ENCODE measurements around the gene ACAA1. TPM values are rescaled to one million over a fixed set of nuclear protein-coding genes. Genes with fewer than 3 reads are reported as not detected.

The ACAA1 gene
- total RNA-seq, 5 donors from 2014 or later (not counting 1 experiment from before 2014, with no cell fraction given), result 70.7 to 97.1 (median 90.8) TPM

DNA sequence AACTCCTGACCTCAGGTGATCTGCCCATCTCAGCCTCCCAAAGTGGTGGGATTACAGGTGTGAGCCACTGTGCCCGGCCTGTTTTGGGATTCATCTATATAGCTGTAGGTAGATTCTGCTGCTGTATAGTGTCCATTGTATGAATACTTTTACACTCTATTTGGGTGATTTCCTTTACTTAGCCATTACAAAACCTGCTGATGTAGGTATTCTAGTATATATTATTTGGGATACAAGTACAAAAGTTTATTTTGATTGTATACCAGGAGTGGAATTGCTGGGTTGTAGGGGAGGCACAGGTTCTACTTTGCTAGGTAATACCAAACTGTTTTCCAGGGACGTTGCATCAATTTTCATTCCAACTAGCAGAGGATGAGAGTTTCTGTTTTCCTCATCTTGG lies 18.9 kb upstream of the ACAA1 start:
- DNase-seq (no peak), ATAC-seq (replicated peaks in 1 of 4) (no peak)
- POLR2A ChIA-PET, result interaction anchor here in 1 of 2 donors (0.7 kb wide), 1 partner anchor 64 kb away, joined by 3 read pairs; no protein-coding TSS in a partner anchor
- peaks cover 12 to 27% (median 17%) of the 10 kb centered on the region in 3 donors for H3K4me1 Mint-ChIP-seq
- H3K27ac Mint-ChIP-seq, result no peak overlapping the region
- no CpG with 5 or more reads among the region's 2 CpGs for WGBS (ENCODE audit: insufficient coverage)
- CTCF ChIA-PET, result no interaction called here
- H3K36me3 ChIP-seq (ENCODE audit: control insufficient read depth in 2 of 2, extremely low read depth in 1 of 2, insufficient read depth in 1 of 2, low read length in 1 of 2), result no peaks in the 10 kb centered on the region
- H3K27me3 Mint-ChIP-seq, result no peaks in the 10 kb centered on the region
- H3K9me3 Mint-ChIP-seq, result no peaks in the 10 kb centered on the region
- no peak overlapping the region for H3K4me3 ChIP-seq (ENCODE audit: control insufficient read depth in 1 of 2, extremely low read depth in 1 of 2, low read length in 1 of 2)
- H3K27ac ChIP-seq (ENCODE audit: low read length), result no peak overlapping the region
- no peaks in the 10 kb centered on the region for H3K27me3 ChIP-seq (replicated peaks in 1 of 2; ENCODE audit: control insufficient read depth in 2 of 2, extremely low read depth in 1 of 2, insufficient read depth in 2 of 2, low read length in 1 of 2)
- no peaks in the 10 kb centered on the region for H3K9me3 ChIP-seq
- no peaks in the 10 kb centered on the region for H3K36me3 Mint-ChIP-seq
- peaks cover 0 to 19% of the 10 kb centered on the region in 2 experiments for H3K4me1 ChIP-seq (ENCODE audit: control insufficient read depth in 1 of 2, extremely low read depth in 1 of 2, insufficient read depth in 2 of 2, low read length in 2 of 2)
- no peak overlapping the region for H3K4me3 Mint-ChIP-seq

DNA sequence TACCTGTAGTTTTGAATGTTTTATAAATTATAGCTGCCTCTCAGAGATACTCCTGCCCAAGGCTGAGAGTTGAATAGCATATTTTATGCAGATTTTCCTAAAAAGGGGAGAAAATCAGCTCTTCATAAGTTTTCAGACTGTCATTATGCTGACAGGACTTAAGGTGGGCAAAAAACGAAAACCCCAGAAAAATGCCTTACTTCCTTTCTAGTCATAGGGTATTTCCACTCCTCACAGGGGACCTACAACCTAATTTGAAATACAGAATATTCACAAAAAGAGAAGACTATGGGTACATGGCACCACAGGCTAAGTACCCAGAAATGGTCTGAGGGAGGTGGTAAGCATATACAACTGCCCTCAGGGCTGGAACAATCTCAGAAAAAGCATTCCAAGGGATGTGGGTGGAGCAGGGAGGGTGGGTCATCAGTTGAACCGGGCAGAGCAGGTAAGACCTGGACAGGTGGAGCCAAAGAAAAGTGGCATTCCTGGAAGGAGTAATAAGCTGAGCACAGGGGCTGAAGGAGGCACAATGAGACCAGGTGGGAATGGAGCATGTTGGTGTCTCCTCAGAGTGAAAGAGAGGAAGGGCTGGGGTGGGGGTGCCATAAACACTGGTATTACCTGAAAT lies 17.8 kb upstream of the ACAA1 start:
- peaks cover 0 to 19% of the 10 kb centered on the region in 2 experiments for H3K4me1 ChIP-seq (ENCODE audit: control insufficient read depth in 1 of 2, extremely low read depth in 1 of 2, insufficient read depth in 2 of 2, low read length in 2 of 2)
- POLR2A ChIA-PET, result interaction anchor here (0.7 to 1.0 kb wide), 3 partner anchors 10 to 1195 kb away, joined by 3 read pairs; no protein-coding TSS in a partner anchor
- Mint-ChIP-seq H3K4me1 (peaks cover 15 to 31% (median 21%) of the 10 kb centered on the region in 3 donors), H3K36me3 (no peaks in the 10 kb centered on the region), H3K4me3 (no peak overlapping the region), H3K9me3 (no peaks in the 10 kb centered on the region), H3K27ac (no peak overlapping the region), H3K27me3 (no peaks in the 10 kb centered on the region)
- DNase-seq, result no peak
- H3K4me3 ChIP-seq (ENCODE audit: control insufficient read depth in 1 of 2, extremely low read depth in 1 of 2, low read length in 1 of 2), result no peak overlapping the region
- CTCF ChIA-PET, result no interaction called here
- 88% methylated on average over 1 of the region's 2 CpGs for WGBS (ENCODE audit: insufficient coverage)
- H3K9me3 ChIP-seq, result no peaks in the 10 kb centered on the region
- H3K27me3 ChIP-seq (replicated peaks in 1 of 2; ENCODE audit: control insufficient read depth in 2 of 2, extremely low read depth in 1 of 2, insufficient read depth in 2 of 2, low read length in 1 of 2), result no peaks in the 10 kb centered on the region
- ATAC-seq (replicated peaks in 1 of 4), result no peak
- H3K36me3 ChIP-seq (ENCODE audit: control insufficient read depth in 2 of 2, extremely low read depth in 1 of 2, insufficient read depth in 1 of 2, low read length in 1 of 2), result no peaks in the 10 kb centered on the region
- H3K27ac ChIP-seq (ENCODE audit: low read length), result no peak overlapping the region

DNA sequence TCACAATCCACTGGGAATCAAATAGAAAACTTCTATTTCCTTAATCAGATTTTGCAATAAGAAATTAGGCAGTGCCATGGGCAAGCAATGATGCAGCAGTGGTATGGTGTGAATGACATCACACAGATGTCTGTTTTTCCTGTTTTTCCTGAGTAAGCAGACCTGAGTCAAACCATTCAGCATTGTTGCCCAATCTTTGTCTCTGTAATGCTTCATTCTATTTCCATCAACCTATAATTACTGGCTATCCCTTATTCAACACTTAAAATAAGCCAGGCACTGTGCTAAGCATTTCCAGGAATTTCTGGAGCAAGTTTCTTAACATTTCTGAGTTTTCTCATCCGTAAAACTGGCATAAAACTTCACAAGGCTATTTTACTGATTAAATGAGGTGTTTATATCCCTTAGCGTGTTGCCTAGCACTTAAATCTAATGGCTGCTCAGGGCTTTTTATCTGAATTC lies 17.1 kb upstream of the ACAA1 start:
- ATAC-seq (replicated peaks in 1 of 4), result no peak
- H3K4me3 Mint-ChIP-seq, result no peak overlapping the region

DNA sequence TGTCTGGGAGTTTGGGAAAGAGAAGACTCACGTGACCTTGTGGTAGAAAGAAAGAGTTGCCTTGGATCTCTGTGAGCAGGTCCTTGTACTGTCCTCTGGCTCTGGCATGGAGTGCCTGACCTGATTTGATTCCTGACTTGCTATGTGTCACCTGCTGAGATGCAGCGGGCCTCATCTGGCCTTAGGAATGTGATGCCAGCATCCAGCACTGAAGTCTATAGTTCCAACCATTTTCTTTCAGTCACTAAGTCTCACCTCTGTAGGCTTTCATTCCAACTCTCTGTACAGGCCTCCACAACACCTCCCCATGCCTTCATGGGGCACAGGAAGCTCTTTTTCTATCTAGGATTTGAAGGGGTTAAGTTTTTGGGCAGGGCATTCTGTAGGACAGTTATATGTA lies 16.3 kb upstream of the ACAA1 start:
- DNase-seq, result no peak
- Histone ChIP-seq H3K4me1 (ENCODE audit: control insufficient read depth in 1 of 2, extremely low read depth in 1 of 2, insufficient read depth in 2 of 2, low read length in 2 of 2) (peaks cover 0 to 19% of the 10 kb centered on the region in 2 experiments), H3K4me3 (ENCODE audit: control insufficient read depth in 1 of 2, extremely low read depth in 1 of 2, low read length in 1 of 2) (no peak overlapping the region), H3K27ac (ENCODE audit: low read length) (no peak overlapping the region), H3K9me3 (no peaks in the 10 kb centered on the region), H3K36me3 (ENCODE audit: control insufficient read depth in 2 of 2, extremely low read depth in 1 of 2, insufficient read depth in 1 of 2, low read length in 1 of 2) (no peaks in the 10 kb centered on the region), H3K27me3 (replicated peaks in 1 of 2; ENCODE audit: control insufficient read depth in 2 of 2, extremely low read depth in 1 of 2, insufficient read depth in 2 of 2, low read length in 1 of 2) (no peaks in the 10 kb centered on the region)
- no peaks in the 10 kb centered on the region for H3K36me3 Mint-ChIP-seq
- POLR2A ChIA-PET, result no interaction called here
- no peak overlapping the region for H3K27ac Mint-ChIP-seq
- H3K9me3 Mint-ChIP-seq, result no peaks in the 10 kb centered on the region
- no CpG with 5 or more reads among the region's 2 CpGs for WGBS (ENCODE audit: insufficient coverage)
- CTCF ChIA-PET, result interaction anchor here in 1 of 2 donors (1.0 kb wide), 1 partner anchor 10 kb away, joined by 4 read pairs; no protein-coding TSS in a partner anchor
- peaks cover 15 to 39% (median 27%) of the 10 kb centered on the region in 3 donors for H3K4me1 Mint-ChIP-seq
- H3K4me3 Mint-ChIP-seq, result no peak overlapping the region
- no peaks in the 10 kb centered on the region for H3K27me3 Mint-ChIP-seq
- no peak for ATAC-seq (replicated peaks in 1 of 4)

More for the DNA sequence above, 17.1 kb upstream of the ACAA1 start:
- peaks cover 15 to 37% (median 26%) of the 10 kb centered on the region in 3 donors for H3K4me1 Mint-ChIP-seq
- Histone ChIP-seq H3K9me3 (no peaks in the 10 kb centered on the region), H3K27ac (ENCODE audit: low read length) (no peak overlapping the region), H3K4me3 (ENCODE audit: control insufficient read depth in 1 of 2, extremely low read depth in 1 of 2, low read length in 1 of 2) (no peak overlapping the region), H3K27me3 (replicated peaks in 1 of 2; ENCODE audit: control insufficient read depth in 2 of 2, extremely low read depth in 1 of 2, insufficient read depth in 2 of 2, low read length in 1 of 2) (no peaks in the 10 kb centered on the region), H3K4me1 (ENCODE audit: control insufficient read depth in 1 of 2, extremely low read depth in 1 of 2, insufficient read depth in 2 of 2, low read length in 2 of 2) (peaks cover 0 to 19% of the 10 kb centered on the region in 2 experiments), H3K36me3 (ENCODE audit: control insufficient read depth in 2 of 2, extremely low read depth in 1 of 2, insufficient read depth in 1 of 2, low read length in 1 of 2) (no peaks in the 10 kb centered on the region)
- WGBS (ENCODE audit: insufficient coverage), result 90% methylated on average over 2 of the region's 2 CpGs
- no peaks in the 10 kb centered on the region for H3K36me3 Mint-ChIP-seq
- DNase-seq, result no peak
- no peaks in the 10 kb centered on the region for H3K9me3 Mint-ChIP-seq
- no peak overlapping the region for H3K27ac Mint-ChIP-seq
- POLR2A ChIA-PET, result interaction anchor here (0.7 to 1.0 kb wide), 3 partner anchors 10 to 1194 kb away, joined by 3 to 4 read pairs (median 3); partner anchors contain the start of gene OXSR1 (in 1 of the 2)
- CTCF ChIA-PET, result interaction anchor here in 1 of 2 donors (1.0 kb wide), 1 partner anchor 9 kb away, joined by 4 read pairs; no protein-coding TSS in a partner anchor
- H3K27me3 Mint-ChIP-seq, result no peaks in the 10 kb centered on the region

DNA sequence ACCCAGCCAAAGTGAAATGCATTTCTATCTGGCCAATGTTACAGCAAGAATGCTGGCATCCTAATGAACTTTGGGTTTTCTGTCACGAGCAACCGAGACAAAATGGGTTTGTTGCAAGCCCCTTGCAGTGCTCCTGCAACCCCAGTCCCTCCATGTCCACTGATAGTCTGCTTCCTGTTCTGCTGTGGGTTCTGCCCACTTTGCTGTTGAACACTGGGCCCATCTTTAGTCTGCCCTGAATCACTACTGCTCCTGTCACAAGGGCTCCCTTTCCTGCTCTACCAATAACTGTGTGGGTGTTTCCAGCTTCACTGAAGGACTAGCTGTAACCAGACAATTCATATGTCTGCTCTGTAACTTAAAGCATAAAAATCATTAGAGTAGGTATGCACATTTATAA lies 15.7 kb upstream of the ACAA1 start:
- Mint-ChIP-seq H3K9me3 (peaks cover 0 to under 1% (median 0%) of the 10 kb centered on the region in 3 donors), H3K4me1 (peaks cover 21 to 43% (median 29%) of the 10 kb centered on the region in 3 donors), H3K27ac (peak overlapping the region; percentile 65 to 71), H3K4me3 (no peak overlapping the region), H3K36me3 (no peaks in the 10 kb centered on the region), H3K27me3 (no peaks in the 10 kb centered on the region)
- 94% methylated on average over 2 of the region's 2 CpGs for WGBS (ENCODE audit: insufficient coverage)
- Histone ChIP-seq H3K4me1 (ENCODE audit: control insufficient read depth in 1 of 2, extremely low read depth in 1 of 2, insufficient read depth in 2 of 2, low read length in 2 of 2) (peaks cover 0 to 19% of the 10 kb centered on the region in 2 experiments), H3K9me3 (no peaks in the 10 kb centered on the region), H3K27ac (ENCODE audit: low read length) (peak overlapping the region; percentile 2), H3K36me3 (ENCODE audit: control insufficient read depth in 2 of 2, extremely low read depth in 1 of 2, insufficient read depth in 1 of 2, low read length in 1 of 2) (no peaks in the 10 kb centered on the region), H3K27me3 (replicated peaks in 1 of 2; ENCODE audit: control insufficient read depth in 2 of 2, extremely low read depth in 1 of 2, insufficient read depth in 2 of 2, low read length in 1 of 2) (no peaks in the 10 kb centered on the region), H3K4me3 (ENCODE audit: control insufficient read depth in 1 of 2, extremely low read depth in 1 of 2, low read length in 1 of 2) (no peak overlapping the region)
- ChIA-PET CTCF (no interaction called here), POLR2A (no interaction called here)
- no peak for DNase-seq
- no peak for ATAC-seq (replicated peaks in 1 of 4)

DNA sequence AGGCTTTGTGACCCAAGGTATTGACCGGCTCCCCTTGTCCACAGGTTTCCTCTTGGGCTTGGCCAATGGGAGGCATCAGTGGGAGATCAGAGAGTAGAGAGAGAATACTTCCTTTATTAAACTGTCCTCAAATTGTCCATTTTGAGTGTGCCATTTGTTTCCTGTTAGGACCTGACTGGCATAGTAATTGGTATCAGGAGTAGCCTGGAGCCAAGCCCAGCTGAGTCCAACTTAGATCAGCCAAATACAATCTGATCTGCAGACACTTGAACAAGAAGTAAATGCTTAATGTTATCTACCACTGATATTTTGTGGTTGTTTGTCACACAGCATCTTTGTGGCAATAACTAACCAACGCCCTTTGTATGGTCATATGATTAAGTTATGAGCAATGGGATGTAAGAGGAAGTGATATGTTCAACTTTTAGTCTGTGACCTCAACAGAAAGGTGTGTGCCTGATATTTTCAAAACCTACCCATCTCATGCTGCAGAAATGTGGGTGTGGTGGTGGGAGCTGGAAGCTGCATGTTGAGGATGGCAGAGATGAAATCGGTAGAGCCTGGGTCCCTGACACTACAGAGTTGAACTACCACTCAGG lies 14.8 kb upstream of the ACAA1 start:
- peak; percentile 55 to 84 (median 76) for ATAC-seq (replicated peaks in 1 of 4)
- Mint-ChIP-seq H3K9me3 (peaks cover 0 to 6% (median 2%) of the 10 kb centered on the region in 3 donors), H3K4me1 (peaks cover 21 to 46% (median 29%) of the 10 kb centered on the region in 3 donors), H3K27ac (peak overlapping the region; percentile 81 to 90), H3K27me3 (no peaks in the 10 kb centered on the region), H3K4me3 (no peak overlapping the region), H3K36me3 (no peaks in the 10 kb centered on the region)
- WGBS (ENCODE audit: insufficient coverage), result no CpG with 5 or more reads among the region's 3 CpGs
- Histone ChIP-seq H3K4me3 (ENCODE audit: control insufficient read depth in 1 of 2, extremely low read depth in 1 of 2, low read length in 1 of 2) (no peak overlapping the region), H3K36me3 (ENCODE audit: control insufficient read depth in 2 of 2, extremely low read depth in 1 of 2, insufficient read depth in 1 of 2, low read length in 1 of 2) (no peaks in the 10 kb centered on the region), H3K27me3 (replicated peaks in 1 of 2; ENCODE audit: control insufficient read depth in 2 of 2, extremely low read depth in 1 of 2, insufficient read depth in 2 of 2, low read length in 1 of 2) (no peaks in the 10 kb centered on the region), H3K9me3 (peaks cover 2% of the 10 kb centered on the region), H3K27ac (ENCODE audit: low read length) (peak overlapping the region; percentile 59), H3K4me1 (ENCODE audit: control insufficient read depth in 1 of 2, extremely low read depth in 1 of 2, insufficient read depth in 2 of 2, low read length in 2 of 2) (peaks cover 0 to 19% of the 10 kb centered on the region in 2 experiments)
- CTCF ChIA-PET, result no interaction called here
- POLR2A ChIA-PET, result interaction anchor here in 1 of 2 donors (0.7 kb wide), 1 partner anchor 1363 kb away, joined by 4 read pairs; no protein-coding TSS in a partner anchor
- peak in 2 of 35 experiments; percentile 19 to 49 for DNase-seq
